SK-N-SH (cell line): ENCODE measurements around the gene TCIRG1. TPM values are rescaled to one million over a fixed set of nuclear protein-coding genes. Genes with fewer than 3 reads are reported as not detected.
A peak's percentile ranks its signal among the peaks of the same experiment; 100 is the strongest.

Source experiments
- CTCF ChIA-PET: fragments of 300-600, 350-600 bp; formaldehyde crosslinking; extraction: SDS; loops from one replicate; lab custom pipeline; 2021; lab: Yijun Ruan, JAX
- POLR2A ChIA-PET: fragments of 350-600 bp; sonication (Branson Sonifier 250); formaldehyde crosslinking; extraction: SDS; loops from one replicate; lab custom pipeline; 2020; ENCODE audit warnings: antibody characterized with exemption, inconsistent platforms; lab: Yijun Ruan, JAX
- DNase-seq: peaks from one replicate; pipeline ENCODE4 v3.0.0; 2012
- H2AFZ ChIP-seq: fragments of 200-600 bp; sonication (generic); 2 replicates; pipeline ENCODE4 v1.8.1; 2016; ENCODE audit warnings: antibody characterized with exemption, mild to moderate bottlenecking, low read depth
- H3F3A ChIP-seq: fragments of 200-600 bp; sonication (generic); replicated peaks from 2 replicates; pipeline ENCODE3; 2016; ENCODE audit warnings: antibody characterized with exemption, mild to moderate bottlenecking; ENCODE audit not compliant: insufficient read depth
- H3K27ac ChIP-seq, 2 experiments: fragments of 200-500 bp in 1 of 2; fragments of 200-600 bp in 1 of 2; sonication (Bioruptor generic) in 1 of 2; sonication (generic), shearing (Covaris generic) in 1 of 2; 2 replicates each; pipeline versions ENCODE4 v1.5.1 to v1.6.1; 2014 to 2016; ENCODE audit warnings: low read depth in 2 of 2, inconsistent platforms in 1 of 2, low read length in 1 of 2, mild to moderate bottlenecking in 1 of 2, mixed read lengths in 1 of 2
- H3K27me3 ChIP-seq: fragments of 200-600 bp; sonication (generic), shearing (Covaris generic); 2 replicates; pipeline ENCODE4 v1.6.1; 2016; ENCODE audit warnings: mixed run types; ENCODE audit not compliant: insufficient read depth
- H3K36me3 ChIP-seq, 2 experiments: fragments of 200-500 bp in 1 of 2; fragments of 200-600 bp in 1 of 2; sonication (Bioruptor generic) in 1 of 2; sonication (generic) in 1 of 2; replicated peaks in 1 of 2; 2 replicates each; pipeline versions ENCODE3 to v1.5.1; 2014 to 2016; ENCODE audit warnings: low read length in 1 of 2, mild to moderate bottlenecking in 1 of 2; ENCODE audit not compliant: insufficient read depth in 2 of 2, control insufficient read depth in 1 of 2
- H3K4me1 ChIP-seq, 2 experiments: fragments of 200-500 bp in 1 of 2; fragments of 200-600 bp in 1 of 2; sonication (Bioruptor generic) in 1 of 2; sonication (generic), shearing (Covaris generic) in 1 of 2; 2 replicates each; pipeline versions ENCODE4 v1.5.1 to v1.6.1; 2014 to 2016; ENCODE audit warnings: low read depth in 1 of 2, low read length in 1 of 2, mixed run types in 1 of 2; ENCODE audit not compliant: insufficient read depth in 2 of 2, control insufficient read depth in 1 of 2
- H3K4me2 ChIP-seq: fragments of 200-600 bp; sonication (generic), shearing (Covaris generic); 2 replicates; pipeline ENCODE4 v1.6.1; 2017; ENCODE audit warnings: mixed run types
- H3K4me3 ChIP-seq, 2 experiments: fragments of 200-500 bp in 1 of 2; fragments of 200-600 bp in 1 of 2; sonication (Bioruptor generic) in 1 of 2; sonication (generic), shearing (Covaris generic) in 1 of 2; 2 replicates each; pipeline versions ENCODE4 v1.5.1 to v1.8.1; 2014 to 2016; ENCODE audit warnings: low read depth in 2 of 2, inconsistent platforms in 1 of 2, low read length in 1 of 2, mild to moderate bottlenecking in 1 of 2, mixed read lengths in 1 of 2, moderate library complexity in 1 of 2
- H3K79me2 ChIP-seq: fragments of 200-600 bp; sonication (generic); 2 replicates; pipeline ENCODE4 v1.8.1; 2017; ENCODE audit warnings: mild to moderate bottlenecking; ENCODE audit not compliant: insufficient read depth
- H3K9ac ChIP-seq: fragments of 200-600 bp; sonication (generic); 2 replicates; pipeline ENCODE4 v1.6.1; 2017; ENCODE audit warnings: mixed run types
- H3K9me2 ChIP-seq: fragments of 200-600 bp; sonication (generic); 2 replicates; pipeline ENCODE4 v1.6.1; 2017; ENCODE audit warnings: mixed run types
- H3K9me3 ChIP-seq: fragments of 200-600 bp; sonication (generic); 2 replicates; pipeline ENCODE4 v1.6.1; 2017; ENCODE audit warnings: mixed run types, mild to moderate bottlenecking, moderate library complexity
- H4K20me1 ChIP-seq: fragments of 200-600 bp; sonication (generic); 2 replicates; pipeline ENCODE4 v1.6.1; 2017; ENCODE audit warnings: mild to moderate bottlenecking, mixed run types; ENCODE audit not compliant: insufficient read depth
- ELF1 ChIP-seq: IDR thresholded peaks from 2 replicates; pipeline ENCODE4 v1.4.0; 2012
- EP300 ChIP-seq, 2 experiments: IDR thresholded peaks; 2 replicates each; pipeline versions ENCODE4 v1.4.0 to v1.6.1; 2012; ENCODE audit warnings: borderline replicate concordance in 1 of 2, low read depth in 1 of 2, low read length in 1 of 2
- EZH2phosphoT487 ChIP-seq: fragments of 200-600 bp; sonication (generic); IDR thresholded peaks from 2 replicates; pipeline ENCODE4 v1.6.1; 2017; ENCODE audit warnings: low read depth, mixed run types, mild to moderate bottlenecking, antibody characterized with exemption, moderate library complexity, borderline replicate concordance
- FOSL2 ChIP-seq: IDR thresholded peaks from 2 replicates; pipeline ENCODE4 v1.4.0; 2012; ENCODE audit warnings: low read depth, mild to moderate bottlenecking, moderate library complexity, borderline replicate concordance
- GABPA ChIP-seq: IDR thresholded peaks from 2 replicates; pipeline ENCODE4 v1.4.0; 2012; ENCODE audit warnings: low read depth, mild to moderate bottlenecking
- GATA2 ChIP-seq: sonication (generic); formaldehyde crosslinking; IDR thresholded peaks from 2 replicates; pipeline ENCODE4 v1.5.0; 2020; ENCODE audit warnings: mild to moderate bottlenecking, missing genetic modification reagents
- IRF3 ChIP-seq: fragments of 150-350 bp; IDR thresholded peaks from 2 replicates; pipeline ENCODE4 v1.6.1; 2016; ENCODE audit warnings: mild to moderate bottlenecking, low read depth, low read length
- JUND ChIP-seq: IDR thresholded peaks from 2 replicates; pipeline ENCODE4 v1.4.0; 2012
- MEF2A ChIP-seq: IDR thresholded peaks from 2 replicates; pipeline ENCODE4 v1.4.0; 2012; ENCODE audit warnings: low read depth, borderline replicate concordance
- MXI1 ChIP-seq: IDR thresholded peaks from 2 replicates; pipeline ENCODE4 v1.6.1; 2012; ENCODE audit warnings: mild to moderate bottlenecking, low read depth, low read length, improper control_type of control experiment
- NFIC ChIP-seq: IDR thresholded peaks from 2 replicates; pipeline ENCODE4 v1.4.0; 2012; ENCODE audit warnings: borderline replicate concordance
- PBX3 ChIP-seq: IDR thresholded peaks from 2 replicates; pipeline ENCODE4; 2012
- POLR2AphosphoS5 ChIP-seq: IDR thresholded peaks from 2 replicates; pipeline ENCODE4 v1.6.1; 2012; ENCODE audit warnings: low read depth, low read length
- RAD21 ChIP-seq: IDR thresholded peaks from 2 replicates; pipeline ENCODE4 v1.6.1; 2012; ENCODE audit warnings: mild to moderate bottlenecking, low read length
- RCOR1 ChIP-seq: fragments of 150-350 bp; IDR thresholded peaks from 2 replicates; pipeline ENCODE4 v1.6.1; 2017; ENCODE audit warnings: antibody characterized with exemption, low read length
- REST ChIP-seq: IDR thresholded peaks from 2 replicates; pipeline ENCODE4 v1.6.1; 2012; ENCODE audit warnings: mild to moderate bottlenecking, low read depth, low read length, moderate library complexity
- RXRA ChIP-seq: IDR thresholded peaks from 2 replicates; pipeline ENCODE4 v1.4.0; 2012; ENCODE audit warnings: low read depth, mild to moderate bottlenecking, borderline replicate concordance
- TAF1 ChIP-seq: IDR thresholded peaks from 2 replicates; pipeline ENCODE4 v1.6.1; 2012; ENCODE audit warnings: low read depth, mild to moderate bottlenecking, low read length, moderate library complexity, borderline replicate concordance
- TCF12 ChIP-seq: IDR thresholded peaks from 2 replicates; pipeline ENCODE4 v1.4.0; 2012
- USF1 ChIP-seq: IDR thresholded peaks from 2 replicates; pipeline ENCODE4 v1.4.0; 2012; ENCODE audit warnings: low read depth, borderline replicate concordance
- WGBS: methylation state at CpG from one replicate; pipeline ENCODE4 v1.1.6; 2017; ENCODE audit warnings: low lambda C conversion rate; 5-methylcytosine and 5-hydroxymethylcytosine counted together
- polyA plus RNA-seq, 3 experiments: library from polyadenylated mRNA; depleted of rRNA; stranded (reverse); fragments of >200 nt; gene quantifications; 2 replicates each; pipeline ENCODE4 v1.2.3, GENCODE V29; 2012

Gene TCIRG1
- polyA plus RNA-seq, 1 of the 3 experiments (the other 2 are of a cell fraction), result 0.58 TPM

- Histone ChIP-seq H2AFZ (no peak overlapping the region), H3K27ac (no peak overlapping the region), H3K4me1 (peaks cover 0 to 10% of the 10 kb centered on the region in 2 experiments; a peak in 1 of 4 replicates), H3K9me3 (no peaks in the 10 kb centered on the region), H3K36me3 (no peaks in the 10 kb centered on the region), H3F3A (no peaks in the 10 kb centered on the region), H3K4me3 (no peak overlapping the region), H3K27me3 (no peaks in the 10 kb centered on the region), H3K4me2 (no peak overlapping the region), H3K79me2 (no peaks in the 10 kb centered on the region), H4K20me1 (no peaks in the 10 kb centered on the region), H3K9ac (no peak overlapping the region), H3K9me2 (no peaks in the 10 kb centered on the region)
- CTCF ChIA-PET, result interaction anchor here (0.8 to 0.9 kb wide), 2 partner anchors 10 to 159 kb away, joined by 3 to 4 read pairs; no protein-coding TSS in a partner anchor
- 80% methylated on average over 21 of the region's 40 CpGs for WGBS
- POLR2A ChIA-PET, result no interaction called here
- peak; percentile 47 for DNase-seq
- no peak for TF ChIP-seq RAD21
- no peak for TF ChIP-seq NFIC
- TF ChIP-seq EP300 (IDR thresholded peaks at IDR 0.05; ENCODE audit: borderline replicate concordance in 1 of 2, low read depth in 1 of 2, low read length in 1 of 2), result no peak
- TF ChIP-seq RCOR1, result no peak
- TF ChIP-seq FOSL2, result no peak
- no peak for TF ChIP-seq GABPA
- TF ChIP-seq MXI1, result no peak
- TF ChIP-seq IRF3, result no peak
These were observed 10.9 kb downstream of the TCIRG1 start for GRCh38 chr11:68049509-68050370.

- Histone ChIP-seq H3K4me3 (no peak overlapping the region), H3K4me1 (peaks cover 0 to 10% of the 10 kb centered on the region in 2 experiments; a peak in 1 of 4 replicates), H3K36me3 (no peaks in the 10 kb centered on the region), H3K9me2 (no peaks in the 10 kb centered on the region), H3K9me3 (no peaks in the 10 kb centered on the region), H3K27me3 (no peaks in the 10 kb centered on the region), H3K9ac (no peak overlapping the region), H3K27ac (no peak overlapping the region), H3F3A (no peaks in the 10 kb centered on the region), H3K79me2 (no peaks in the 10 kb centered on the region), H4K20me1 (no peaks in the 10 kb centered on the region), H2AFZ (no peak overlapping the region), H3K4me2 (no peak overlapping the region)
- DNase-seq, result no peak
- ChIA-PET POLR2A (no interaction called here), CTCF (interaction anchor here (0.8 to 1.1 kb wide), 2 partner anchors 63 to 159 kb away, joined by 3 to 4 read pairs; no protein-coding TSS in a partner anchor)
- 91% methylated on average over 5 of the region's 18 CpGs for WGBS
- TF ChIP-seq ELF1 (no peak), MEF2A (no peak), FOSL2 (no peak), GATA2 (no peak), POLR2AphosphoS5 (no peak), PBX3 (no peak), EZH2phosphoT487 (no peak), USF1 (no peak), RXRA (no peak), TCF12 (no peak), RCOR1 (no peak), TAF1 (no peak), RAD21 (no peak), REST (no peak), JUND (no peak)
These were observed 11.6 kb downstream of the TCIRG1 start for GRCh38 chr11:68050371-68050841.
